NCI-H1092 (cell line): ENCODE measurements around the gene DOK7.
"Not testable (repeated sequence)": the region's sequence is repeated elsewhere in the genome, so short reads cannot be mapped to it uniquely, and the experiment has no call there.

Source experiments
- DNase-seq: peaks from one replicate; lab custom pipeline; 2025; lab: John Stamatoyannopoulos, UW

DOK7 gene

DNA sequence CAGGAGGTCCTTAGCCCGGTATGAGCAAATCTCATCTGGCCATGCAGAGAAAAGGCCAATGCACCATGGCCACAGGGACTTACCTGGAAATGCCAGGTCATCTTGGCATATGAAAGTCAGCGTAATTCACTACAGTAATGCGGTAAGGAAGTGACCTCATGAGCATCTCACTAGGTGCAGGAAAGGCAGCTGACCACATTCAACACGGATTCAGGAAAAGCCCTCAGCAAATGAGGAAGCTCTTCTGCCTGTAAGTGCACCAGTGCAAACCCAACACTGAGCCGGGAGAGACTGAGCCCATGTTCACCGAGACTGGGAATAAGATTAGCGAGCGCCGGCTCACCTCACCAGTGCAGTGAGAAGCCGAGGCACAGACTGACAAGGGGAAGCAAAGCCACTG is 45.4 kb downstream of the DOK7 start:
- DNase-seq, result no peak

DNA sequence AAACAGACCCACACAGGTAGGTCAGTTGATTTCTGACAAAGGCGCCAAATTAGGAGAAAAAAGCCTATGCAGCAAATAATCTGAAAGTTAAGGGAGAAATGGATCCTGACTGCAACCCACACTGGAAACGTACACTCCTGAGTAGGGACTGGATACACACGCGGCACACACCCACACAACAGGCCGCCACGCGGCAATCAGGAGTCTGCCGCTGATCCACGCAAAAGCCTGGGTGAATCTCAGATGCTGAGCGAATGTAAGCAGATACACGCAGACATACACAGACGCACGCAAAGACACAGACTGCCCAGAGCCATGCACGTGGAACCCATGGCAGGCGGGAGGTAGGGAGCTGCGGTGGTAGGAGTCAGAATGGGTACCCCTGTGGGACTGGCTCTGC is 47.4 kb downstream of the DOK7 start:
- no peak for DNase-seq

DNA sequence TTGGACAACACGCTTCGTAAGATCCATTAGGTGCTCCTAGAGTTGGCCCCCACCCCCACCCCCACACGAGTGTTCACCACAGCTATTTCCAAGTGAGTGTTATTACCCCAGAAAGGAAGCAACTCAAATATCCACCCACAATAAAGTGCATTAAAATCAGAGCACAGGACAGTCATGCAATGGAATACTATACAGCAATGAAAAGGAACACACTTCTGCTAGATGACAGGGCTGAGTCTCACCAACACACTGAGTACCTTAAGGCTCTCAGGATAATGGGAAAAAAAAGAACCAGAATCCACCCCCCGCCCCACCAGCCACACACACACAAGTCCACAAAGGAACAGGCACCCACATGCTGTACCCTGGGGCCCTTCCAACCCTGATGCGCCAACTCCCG is 48.1 kb downstream of the DOK7 start:
- DNase-seq, result no peak

DNA sequence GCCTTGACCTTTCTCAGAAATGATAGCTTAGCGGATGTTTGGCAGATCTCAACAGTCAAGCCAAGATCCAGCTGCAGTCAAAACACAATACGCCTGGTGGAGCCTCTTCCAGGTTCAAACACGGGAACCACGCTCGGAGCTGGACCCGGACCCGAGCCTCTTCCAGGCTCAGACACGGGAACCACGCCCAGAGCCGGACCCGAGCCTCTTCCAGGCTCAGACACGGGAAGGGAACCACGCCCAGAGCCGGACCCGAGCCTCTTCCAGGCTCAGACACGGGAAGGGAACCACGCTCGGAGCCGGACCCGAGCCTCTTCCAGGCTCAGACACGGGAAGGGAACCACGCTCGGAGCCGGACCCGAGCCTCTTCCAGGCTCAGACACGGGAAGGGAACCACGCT is 48.5 kb downstream of the DOK7 start:
- DNase-seq, result not testable (repeated sequence)

DNA sequence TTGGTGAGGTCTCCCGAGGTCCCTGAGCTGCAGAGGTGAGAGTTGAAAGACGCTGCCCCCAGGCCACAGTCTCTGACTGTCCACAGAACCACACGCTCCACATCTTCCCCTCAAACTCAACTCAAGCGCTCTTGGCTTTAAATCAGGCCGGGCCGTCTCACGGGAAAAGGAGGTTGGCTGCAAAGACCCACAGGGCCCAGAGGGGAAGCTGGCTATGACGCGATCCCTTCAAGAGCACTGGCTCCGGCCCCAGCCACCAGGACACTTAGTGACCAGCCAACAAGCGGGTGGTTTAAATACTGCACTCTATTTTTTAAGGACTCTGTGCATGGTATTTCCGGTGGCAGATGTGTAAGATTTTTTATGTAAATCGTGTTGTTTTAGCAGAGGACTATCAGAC is 49.2 kb downstream of the DOK7 start:
- no peak for DNase-seq

DNA sequence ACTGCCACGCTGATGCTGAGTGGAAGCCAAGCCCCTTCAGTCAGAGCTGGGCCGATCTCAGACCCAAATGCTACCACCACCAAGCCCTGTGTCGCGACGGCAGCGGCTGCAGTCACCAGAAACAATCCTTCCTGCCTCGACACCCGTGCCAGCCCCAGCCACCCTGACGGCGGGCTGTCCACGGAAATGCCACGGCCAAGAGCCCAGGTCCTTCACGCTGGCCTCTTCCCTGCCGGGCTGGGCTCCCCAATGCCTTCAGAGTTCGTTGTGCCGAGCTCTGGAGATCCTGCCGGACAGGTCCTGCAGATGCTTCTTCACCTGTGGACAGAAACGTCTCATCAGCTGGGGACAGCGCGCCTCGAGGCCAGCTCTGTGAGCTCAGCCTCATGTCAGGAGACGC is 49.6 kb downstream of the DOK7 start:
- DNase-seq, result no peak

DNA sequence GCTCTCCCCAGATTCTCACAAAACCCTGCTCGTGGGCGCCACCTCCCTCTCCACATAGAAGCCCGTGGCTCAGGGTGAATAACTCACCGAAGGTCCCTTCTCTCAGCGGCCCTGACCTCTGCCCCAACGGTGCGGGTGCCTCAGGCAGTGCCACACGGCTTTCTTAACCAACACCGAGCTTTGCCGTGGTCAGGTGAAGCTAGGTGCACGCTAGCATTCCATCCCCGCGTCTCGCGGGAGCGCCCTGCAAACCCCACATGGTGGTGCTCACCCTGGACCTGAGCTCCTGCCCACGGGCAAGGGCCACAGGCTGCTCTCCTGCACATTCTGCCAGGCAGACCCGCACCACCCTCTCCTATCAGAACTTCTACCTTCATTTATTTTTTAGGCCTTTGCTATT is 50.7 kb downstream of the DOK7 start:
- no peak for DNase-seq

DNA sequence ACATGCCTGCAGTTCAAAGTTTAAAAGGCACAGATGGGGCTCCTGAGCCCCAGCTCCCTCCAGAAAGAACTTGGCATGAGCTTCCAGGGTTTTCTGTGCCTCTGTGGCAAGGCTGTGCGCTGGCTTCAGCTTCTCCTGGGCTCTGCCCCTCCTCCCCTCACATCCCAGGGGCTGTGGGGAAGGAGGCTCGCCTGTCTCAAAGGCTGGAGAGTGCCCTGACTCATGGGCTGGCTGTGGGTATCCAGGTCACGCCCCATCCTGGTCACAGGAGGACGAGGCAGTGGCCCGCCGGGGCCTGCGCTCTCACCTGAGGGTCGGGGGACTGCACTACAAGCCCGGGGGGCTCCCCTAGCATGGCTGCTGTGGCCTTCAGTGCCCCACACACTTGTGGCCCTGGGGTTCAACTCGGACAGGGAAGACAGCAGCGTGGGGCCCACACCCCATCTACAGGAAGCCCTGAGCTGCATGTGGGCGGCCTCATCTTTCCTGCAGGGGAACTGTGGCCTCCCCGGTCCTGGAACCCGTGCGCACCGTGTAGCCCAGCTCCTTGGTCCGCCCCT is 51.2 kb downstream of the DOK7 start:
- no peak for DNase-seq

DNA sequence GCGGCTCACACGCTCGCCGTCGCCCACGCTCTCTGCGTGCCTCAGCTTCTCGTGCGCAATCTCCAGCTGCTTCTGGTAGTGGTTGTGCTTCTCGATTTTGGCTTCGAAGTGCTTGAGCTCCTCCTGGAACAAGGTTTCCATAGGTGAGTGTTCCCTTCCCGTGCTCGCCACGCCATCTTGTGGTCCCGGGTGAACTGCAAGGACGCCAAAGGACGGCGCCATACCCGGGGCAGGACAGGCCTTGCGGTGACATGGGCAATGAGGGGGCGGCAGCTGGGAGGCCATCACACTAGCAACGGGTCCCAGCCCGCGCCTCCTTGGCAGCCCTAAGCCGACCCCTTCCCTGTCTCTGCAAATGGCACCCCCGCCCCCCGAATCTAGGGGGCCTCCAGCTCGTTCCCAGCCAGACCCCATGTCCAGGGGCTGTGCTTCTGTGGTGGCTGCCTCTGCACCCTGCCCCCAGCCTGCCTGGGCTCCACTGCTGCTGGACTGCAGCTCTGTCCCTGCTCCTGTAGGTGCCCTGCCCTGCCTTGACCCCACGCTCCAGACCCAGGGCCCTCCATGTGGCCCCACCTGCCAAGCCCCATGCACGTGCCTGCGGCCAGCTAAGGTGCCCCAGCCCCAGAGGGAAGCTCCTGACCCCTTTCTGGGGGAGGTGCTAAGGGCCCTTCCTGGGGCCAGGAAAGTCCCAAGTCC is 51.8 kb downstream of the DOK7 start:
- no peak for DNase-seq

DNA sequence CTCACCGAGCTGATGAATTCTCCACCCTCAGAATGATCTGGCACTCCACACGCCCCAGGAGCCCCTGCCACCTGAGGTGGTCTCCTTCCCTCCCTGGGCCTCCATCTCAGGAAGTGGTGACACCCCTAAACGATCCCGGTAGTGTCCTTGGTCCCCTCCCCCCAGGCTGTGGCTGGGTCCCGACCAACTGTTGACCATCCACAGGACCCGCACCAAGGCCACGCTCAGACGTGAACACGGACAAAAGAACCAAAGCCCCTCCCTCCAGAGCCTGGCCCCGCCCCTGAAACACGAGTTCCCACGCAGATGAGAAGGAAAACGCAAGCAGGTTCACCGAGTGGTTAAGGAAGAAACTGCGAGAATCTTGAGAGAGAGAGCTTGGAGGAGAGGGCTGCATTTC is 52.5 kb downstream of the DOK7 start:
- no peak for DNase-seq

DNA sequence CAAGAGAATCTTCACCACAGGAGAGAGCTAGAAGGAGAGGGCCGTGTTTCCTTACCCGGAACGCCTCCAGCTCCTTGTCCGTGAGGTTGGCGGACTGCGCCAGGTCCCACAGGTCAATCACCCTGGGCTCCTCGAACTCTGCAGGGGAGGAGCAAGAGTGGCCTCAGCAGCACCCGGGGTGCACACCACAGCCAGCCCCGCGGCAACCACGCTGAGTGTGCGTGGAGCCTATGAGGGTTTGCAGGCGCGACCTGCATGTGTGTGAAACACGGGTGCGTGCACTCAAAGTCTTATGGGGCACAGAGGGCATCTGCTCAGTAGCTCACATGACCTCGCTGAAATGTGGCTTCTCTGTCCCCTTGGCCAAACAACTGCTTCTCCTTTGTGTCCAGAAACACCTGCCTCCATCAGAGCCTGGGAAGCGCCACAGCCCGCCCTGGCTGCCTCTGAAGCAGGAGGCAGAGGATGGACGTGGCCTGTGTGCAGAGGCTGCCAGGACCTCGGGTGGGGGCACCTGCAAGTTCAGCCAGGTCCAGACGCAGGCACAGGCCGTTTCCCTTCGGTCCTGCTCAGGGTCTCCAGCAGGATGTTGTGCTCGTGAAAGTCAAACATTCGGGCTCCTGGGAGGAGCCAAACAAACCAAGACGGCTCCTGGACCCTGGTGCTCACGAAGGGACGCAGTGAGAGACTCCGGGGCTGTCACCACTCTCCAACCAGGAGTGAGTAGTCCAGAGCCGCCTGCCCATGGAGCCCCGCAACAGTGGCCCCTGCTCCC is 53.1 kb downstream of the DOK7 start:
- DNase-seq, result no peak

DNA sequence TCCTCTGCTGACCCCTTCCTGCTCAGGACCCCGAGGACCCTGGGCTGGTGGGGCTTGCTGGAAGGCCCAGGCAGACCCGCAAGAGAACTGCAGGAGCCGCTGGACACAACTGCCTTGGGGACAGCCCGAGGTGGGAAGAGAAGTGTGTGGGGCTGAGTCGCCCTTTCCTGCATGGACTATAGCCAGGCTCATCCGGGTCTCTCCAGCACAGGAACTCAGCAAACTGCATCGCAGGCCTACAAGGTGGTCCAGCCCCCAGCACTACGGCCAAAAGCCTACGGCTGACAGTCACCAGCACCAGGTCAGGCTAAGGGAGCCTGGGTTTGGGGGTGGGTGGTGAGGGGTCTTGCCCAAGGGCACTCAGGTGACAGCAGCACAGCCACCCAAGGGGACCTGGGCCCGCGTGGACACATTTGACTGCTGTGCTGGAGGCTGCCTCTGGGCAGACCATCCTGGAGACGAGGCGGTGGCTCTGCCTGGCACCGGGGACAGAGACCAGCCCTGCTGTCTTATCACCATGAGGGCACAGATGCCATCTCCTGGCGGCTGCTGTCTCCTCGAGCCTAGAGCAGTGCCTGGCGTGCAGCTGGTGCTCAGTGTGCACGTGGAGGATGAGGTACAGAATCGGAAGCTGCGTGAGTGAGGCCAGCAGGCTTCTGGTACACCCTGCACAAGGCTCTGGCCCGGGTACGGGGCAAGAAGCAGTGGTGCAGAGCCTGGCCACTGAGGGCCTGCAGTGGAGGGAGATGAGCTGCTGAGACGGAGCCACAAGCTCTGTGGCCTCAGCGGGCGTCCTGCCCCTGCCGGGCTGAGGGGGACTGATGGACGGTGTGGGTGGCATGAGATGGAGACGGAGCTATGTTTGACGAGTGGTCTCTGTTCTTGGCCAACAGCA is 54.0 kb downstream of the DOK7 start:
- no peak for DNase-seq

DNA sequence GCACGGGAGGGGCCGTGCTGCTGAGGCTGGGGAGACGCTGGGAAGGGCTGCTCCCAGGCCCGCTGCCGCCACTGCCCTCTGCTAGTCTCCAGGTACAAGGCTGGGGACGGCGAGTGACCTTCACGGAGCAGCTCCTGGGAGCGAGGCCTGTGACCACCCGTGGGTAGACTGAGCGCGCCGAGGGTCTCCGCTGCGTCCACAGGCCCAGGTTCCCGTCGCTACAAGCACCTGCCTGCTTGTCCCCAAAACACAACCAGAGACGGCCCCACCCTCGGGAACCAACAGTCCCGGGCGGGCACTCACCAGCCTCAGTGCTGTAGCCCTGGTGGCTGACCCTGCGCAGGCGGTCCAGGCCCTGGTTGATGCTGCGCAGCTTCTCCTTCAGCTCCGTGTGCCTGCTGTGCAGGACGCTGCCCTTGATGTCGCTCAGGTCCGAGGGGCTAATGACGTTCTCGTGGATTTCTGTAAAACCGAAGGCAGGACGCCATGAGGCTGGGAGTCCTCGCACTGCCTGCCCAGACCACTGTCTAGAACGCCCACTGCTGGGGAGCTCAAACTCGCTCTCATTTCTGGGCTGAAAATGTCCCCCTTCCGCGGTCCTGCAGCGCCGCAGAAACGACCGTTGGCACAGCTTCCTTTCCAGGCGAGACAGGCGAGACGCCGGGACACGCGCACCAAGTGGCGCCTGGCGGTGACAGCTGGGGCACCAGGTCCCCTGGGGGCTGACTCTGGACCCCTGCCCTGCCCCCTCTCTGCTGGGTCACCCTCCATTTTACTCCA is 54.8 kb downstream of the DOK7 start:
- no peak for DNase-seq

DNA sequence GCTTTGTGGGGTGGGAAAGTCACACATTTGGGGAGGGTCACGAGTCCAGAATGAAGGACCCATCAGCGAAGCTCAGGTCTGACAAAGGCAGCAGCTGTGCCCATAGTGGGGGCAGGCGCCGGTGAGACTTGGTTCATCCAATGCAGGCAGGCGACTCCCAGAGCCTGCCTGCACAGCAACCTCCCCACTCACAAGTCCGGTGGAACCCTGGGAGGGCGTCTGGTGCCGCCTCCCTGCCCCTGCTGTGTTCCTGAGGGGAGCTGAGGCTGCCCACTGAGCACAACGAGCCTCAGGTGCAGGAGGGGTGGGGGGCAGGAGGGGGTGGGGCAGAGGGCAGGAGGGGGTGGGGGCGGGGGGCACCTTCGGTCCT is 55.4 kb downstream of the DOK7 start:
- no peak for DNase-seq

DNA sequence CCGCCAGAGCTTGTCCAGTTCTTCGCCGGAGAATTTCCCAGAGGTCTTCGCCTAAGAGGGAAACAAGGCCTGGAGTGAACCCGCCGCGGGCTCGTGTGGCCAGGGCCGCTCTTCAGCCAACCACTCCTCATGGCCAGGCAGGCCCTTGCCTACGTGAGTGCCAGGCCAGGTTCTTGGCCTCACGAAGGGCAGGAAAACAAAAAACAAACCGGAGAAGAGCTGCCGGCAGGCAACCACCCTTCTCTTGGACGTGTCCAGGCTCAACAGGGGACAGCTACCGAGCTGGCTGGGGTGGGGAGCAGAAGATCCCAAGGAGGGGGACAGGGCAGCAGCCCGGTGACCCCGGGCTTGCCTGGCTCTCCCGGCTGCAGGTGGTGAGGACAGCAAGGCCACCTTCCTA is 55.8 kb downstream of the DOK7 start:
- no peak for DNase-seq

DNA sequence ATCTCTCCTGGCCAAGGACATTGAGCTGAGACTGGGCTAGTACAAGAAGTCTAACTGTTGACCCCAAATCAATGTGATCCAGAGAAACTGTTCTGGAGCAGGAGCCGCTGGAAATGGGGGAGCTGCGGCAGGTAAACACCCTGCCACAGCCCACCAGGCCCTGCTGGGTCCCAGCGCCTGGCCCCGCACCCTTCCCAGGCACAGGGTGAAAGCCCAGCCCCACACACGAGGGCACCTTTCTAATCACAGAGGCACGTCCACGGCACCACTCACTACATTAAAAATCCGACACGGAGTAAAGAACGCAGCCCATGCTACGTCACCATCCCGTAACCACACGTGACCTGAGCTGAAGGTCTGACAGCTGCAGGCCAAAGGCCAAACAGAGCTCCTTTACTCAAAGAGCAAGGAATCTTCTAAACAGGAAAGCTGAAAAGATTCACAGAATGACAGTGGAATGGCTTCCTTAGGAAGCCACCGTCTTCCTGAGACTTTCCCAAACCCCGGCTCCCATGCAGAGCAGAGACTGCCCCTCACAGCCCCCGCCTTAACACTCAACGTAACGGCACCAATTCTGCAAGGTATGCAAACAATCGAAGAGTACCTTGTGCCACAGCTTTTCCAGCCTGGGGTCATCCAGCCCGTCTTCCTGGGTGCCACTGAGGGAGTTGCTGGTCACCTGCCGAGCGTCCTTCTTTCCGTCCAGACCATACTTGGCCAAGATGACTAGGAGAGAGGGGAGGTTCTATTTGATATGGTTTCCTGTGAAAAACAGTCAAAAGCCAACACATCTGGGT is 56.6 kb downstream of the DOK7 start:
- DNase-seq, result no peak

DNA sequence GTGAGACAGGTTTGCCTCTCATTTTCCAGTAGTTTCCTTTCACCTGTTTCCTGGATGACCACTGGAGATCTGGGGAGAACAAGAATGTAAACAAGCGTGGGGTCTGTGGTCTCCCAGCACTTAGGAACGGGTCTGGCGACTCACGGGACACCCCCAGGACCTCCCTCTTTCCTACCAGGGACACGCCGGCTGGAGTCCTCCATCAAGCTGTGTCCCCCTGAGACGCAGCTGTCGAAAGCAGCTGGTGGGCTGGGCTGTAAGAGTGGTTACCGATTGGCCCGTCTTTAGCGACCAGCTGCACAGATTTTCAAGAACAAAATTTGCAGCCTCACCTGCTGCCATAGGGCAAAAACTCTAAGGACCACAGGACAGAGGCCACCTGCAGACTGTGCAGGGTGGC is 57.2 kb downstream of the DOK7 start:
- no peak for DNase-seq

DNA sequence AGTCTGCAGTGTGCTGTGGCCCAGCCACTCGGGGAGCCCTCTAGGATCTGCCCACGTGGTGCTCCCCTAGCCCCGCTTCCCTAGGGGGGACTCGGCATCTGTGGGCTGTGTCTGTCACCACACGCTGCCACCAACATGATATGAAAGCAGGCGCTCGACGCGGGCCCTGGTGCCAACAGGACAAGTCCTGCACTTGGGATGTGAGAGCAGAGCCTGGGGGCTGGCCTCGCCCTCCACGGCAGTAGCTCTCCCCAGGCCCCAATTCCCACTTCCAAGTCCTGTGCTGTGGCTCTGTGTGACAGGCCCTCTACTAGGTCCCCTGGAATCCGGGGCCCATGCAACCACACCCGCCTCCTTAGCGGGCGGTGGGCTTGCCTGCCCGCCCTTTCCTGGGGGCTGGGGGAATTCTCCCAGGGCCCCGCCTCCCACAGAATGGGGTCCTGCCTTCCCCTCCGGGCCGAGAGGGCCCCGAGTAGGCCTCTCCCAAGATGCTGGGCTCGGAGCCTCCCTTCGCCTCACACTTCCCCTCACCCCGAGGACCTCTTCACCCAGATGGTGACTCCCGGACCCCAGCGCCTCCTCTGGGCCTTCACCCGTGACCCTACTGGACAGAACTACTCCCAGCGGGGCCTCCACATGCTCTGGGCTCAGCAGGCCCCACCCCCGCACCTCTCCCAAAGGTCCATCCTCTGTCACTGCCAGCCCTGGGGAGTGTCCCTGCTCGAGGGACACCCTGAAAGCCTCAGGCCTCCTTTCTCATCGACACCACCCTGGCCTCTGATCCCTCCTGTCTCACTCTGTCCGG is 57.9 kb downstream of the DOK7 start:
- DNase-seq, result no peak

DNA sequence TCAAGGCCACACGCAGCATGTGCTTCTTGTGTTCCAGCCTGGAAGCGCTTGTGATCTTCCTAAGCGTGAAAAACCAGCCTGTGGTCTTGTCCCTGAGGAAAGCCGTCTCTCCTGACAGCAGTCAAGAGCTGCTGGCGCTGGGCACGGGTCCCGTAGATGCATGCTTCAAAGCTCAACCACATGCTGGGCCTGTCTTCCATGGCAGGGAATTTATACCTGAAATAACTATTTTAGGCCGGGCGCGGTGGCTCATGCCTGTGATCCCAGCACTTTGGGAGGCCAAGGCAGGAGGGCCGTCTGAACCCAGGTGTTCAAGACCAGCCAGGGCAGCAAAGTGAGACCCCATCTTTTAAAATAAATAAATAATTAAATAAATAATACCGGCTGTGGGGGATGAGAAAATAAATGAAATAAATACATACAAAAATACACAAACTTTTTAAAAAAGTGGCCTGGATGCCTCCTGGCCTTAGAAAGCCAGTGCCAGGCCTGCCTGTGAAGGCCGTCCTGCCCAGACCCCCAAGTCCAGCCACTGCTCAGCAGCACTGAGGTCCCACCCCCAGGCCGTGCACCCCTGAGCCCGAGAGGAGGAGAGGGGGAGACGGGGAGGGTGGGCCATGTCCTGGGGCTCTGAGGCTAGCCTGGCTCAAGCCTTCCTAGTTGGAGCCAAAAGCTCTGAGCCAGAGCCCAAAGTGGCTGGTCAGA is 58.7 kb downstream of the DOK7 start:
- DNase-seq, result no peak

DNA sequence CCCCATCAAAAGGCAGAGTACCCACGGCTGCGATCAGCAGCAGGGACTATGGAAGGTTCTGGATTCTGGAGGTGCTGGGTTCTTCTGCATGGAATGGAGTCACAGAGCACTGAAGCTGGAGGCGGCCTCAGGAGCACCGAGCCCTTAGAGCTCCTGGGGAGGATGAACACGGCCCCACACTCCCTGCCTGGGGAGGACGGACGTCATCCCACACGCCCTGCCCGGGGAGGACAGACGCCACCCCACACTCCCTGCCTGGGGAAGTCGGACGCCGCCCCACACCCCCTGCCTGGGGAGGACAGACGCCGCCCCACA is 59.2 kb downstream of the DOK7 start:
- no peak for DNase-seq
